AG09309 (cell line): ENCODE data around the gene RHOU.

Experiments used
- DNase-seq: peaks from one replicate; pipeline ENCODE4 v3.0.0-alpha.2; 2010; ENCODE audit warnings: low read depth
- H3K4me3 ChIP-seq: 2 replicates; pipeline ENCODE4 v1.5.1; 2011; ENCODE audit warnings: mild to moderate bottlenecking, low read depth, low read length, moderate library complexity; ENCODE audit not compliant: control insufficient read depth
- CTCF ChIP-seq: IDR thresholded peaks from 2 replicates; pipeline ENCODE4 v1.5.1; 2011; ENCODE audit warnings: mild to moderate bottlenecking, low read depth, low read length, inconsistent platforms; ENCODE audit not compliant: insufficient read depth, control insufficient read depth; ENCODE audit errors: missing control alignments

Gene RHOU

GRCh38 chr1:228735871-228736586 is 750 bp downstream of the RHOU start:
- no peak for DNase-seq
- no peak for TF ChIP-seq CTCF
- no peak overlapping the region; the same call in none of the 2 replicates for H3K4me3 ChIP-seq

- DNase-seq, result no peak
- no peak overlapping the region for H3K4me3 ChIP-seq
- no peak for TF ChIP-seq CTCF
These were observed 1.7 kb downstream of the RHOU start for GRCh38 chr1:228736844-228737445.

- DNase-seq, result no peak
- TF ChIP-seq CTCF, result no peak
- H3K4me3 ChIP-seq, result no peak overlapping the region
These were observed 2.3 kb downstream of the RHOU start for GRCh38 chr1:228737601-228738041.

DNA sequence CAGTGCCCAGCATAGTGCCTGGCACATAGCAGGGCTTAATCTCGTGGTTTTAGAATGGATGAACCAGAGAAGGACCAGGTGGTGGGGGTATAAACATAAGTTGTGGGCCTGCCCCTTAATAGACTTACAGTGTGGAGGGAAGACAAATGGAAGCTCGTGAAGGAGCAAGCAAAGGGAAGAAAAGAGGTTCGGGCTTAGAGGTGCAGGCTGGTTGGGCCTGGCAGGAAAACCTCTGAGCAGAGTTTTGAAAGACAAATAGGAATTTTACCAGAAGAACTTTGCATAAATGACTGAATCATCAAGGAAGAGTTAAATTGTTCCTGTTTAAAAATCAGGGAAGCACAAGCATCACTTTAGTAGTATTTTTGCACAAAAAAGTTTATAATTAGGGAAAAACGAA is 4.5 kb downstream of the RHOU start:
- TF ChIP-seq CTCF, result no peak
- H3K4me3 ChIP-seq, result no peak overlapping the region
- DNase-seq, result no peak

DNA sequence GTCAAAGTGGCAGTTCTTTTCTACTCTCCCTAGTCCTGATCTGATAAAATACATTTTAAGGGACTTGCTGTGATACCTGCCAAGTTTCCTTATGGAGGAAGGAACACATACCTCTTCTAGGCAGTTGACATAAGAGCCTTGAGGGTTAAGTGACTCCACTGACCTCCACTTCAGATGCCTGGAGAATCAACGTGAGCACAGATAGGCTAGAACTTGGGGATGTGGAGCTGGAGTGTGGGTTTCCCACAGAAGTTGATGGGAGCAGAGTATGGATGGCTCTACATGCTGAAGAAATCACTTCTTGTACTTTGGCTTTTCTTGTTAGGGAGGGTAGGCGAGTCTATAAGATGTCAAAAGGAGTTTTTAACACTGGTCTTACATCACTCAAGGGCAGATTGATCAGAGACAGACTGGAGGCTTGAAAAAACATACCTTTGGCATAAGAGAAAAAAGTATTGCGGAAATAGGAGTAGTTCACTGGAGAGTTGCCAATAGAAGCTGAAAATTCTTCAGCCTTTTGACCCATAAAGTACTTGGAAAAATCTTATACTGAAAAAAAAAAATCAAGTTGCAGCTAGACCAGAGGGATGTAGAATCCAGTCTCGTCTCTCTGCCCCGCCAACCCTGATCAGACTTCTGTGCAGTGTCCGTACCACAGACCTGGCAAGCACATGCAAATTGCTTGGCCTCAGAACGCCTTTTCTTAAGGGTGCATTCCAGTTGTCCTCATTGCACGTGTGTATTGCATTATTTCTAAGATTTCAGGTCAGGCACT is 5.5 kb downstream of the RHOU start:
- H3K4me3 ChIP-seq, result no peak overlapping the region
- no peak for DNase-seq
- no peak for TF ChIP-seq CTCF

DNA sequence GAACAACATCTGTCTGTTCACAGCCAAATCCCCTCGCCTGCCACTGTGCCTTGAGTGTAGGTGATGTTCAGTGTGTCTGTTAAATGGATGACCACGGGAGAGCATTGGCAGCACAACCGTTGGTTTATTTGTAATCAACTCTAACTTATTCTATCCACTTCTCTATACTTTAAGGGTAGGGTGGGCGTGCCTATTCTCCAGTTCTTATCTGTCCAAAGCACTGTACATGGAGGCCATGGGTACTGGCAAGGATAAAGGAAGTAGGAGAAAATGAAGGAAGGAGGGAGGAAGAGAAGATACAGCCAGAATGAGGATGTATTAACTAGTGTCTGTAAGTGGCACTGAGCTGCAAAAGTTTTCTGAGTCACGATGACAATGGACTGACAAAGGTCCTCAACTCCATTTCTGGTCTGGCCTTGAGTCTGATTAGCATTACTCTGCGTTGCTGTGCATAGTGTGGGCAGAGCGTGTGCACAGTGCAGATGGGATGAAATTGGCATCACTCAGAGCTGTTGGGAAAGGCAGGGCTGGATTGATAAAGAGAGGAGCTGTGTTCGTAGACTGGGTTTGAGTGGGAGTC is 7.1 kb downstream of the RHOU start:
- DNase-seq, result no peak
- no peak for TF ChIP-seq CTCF
- H3K4me3 ChIP-seq, result no peak overlapping the region
